Measurements from ENCODE around the gene ZBTB32.

Gene ZBTB32

GRCh38 chr19:35751839-35752745 lies 47.7 kb downstream of the ZBTB32 start:
- FAIRE-seq, result no peak

GRCh38 chr19:35752746-35753350 lies 48.5 kb downstream of the ZBTB32 start:
- FAIRE-seq (no peak), DNase-seq (ENCODE audit: low spot score) (no peak)

More at GRCh38 chr19:35751839-35752745, 47.7 kb downstream of the ZBTB32 start:
- no peak for DNase-seq (ENCODE audit: low spot score)

- no peak for DNase-seq (ENCODE audit: low spot score)
- FAIRE-seq, result no peak
Measured at GRCh38 chr19:35753634-35754369, 49.4 kb downstream of the ZBTB32 start.

GRCh38 chr19:35754370-35755130 lies 50.2 kb downstream of the ZBTB32 start:
- DNase-seq (ENCODE audit: low spot score) (no peak), FAIRE-seq (no peak)

GRCh38 chr19:35755131-35755549 lies 50.8 kb downstream of the ZBTB32 start:
- no peak for FAIRE-seq
- no peak for DNase-seq (ENCODE audit: low spot score)

- FAIRE-seq (no peak), DNase-seq (ENCODE audit: low spot score) (no peak)
Measured at GRCh38 chr19:35755550-35756376, 51.4 kb downstream of the ZBTB32 start.

GRCh38 chr19:35756377-35757230 lies 52.2 kb downstream of the ZBTB32 start, which contains the start of gene HSPB6:
HSPB6 (minus strand) TSS chr19:35757029; CDS start chr19:35757008, 21 bp downstream.
- DNase-seq (ENCODE audit: low spot score) (no peak), FAIRE-seq (no peak)

- FAIRE-seq, result no peak
- DNase-seq (ENCODE audit: low spot score), result peak; percentile 50
Measured at GRCh38 chr19:35757231-35757748, 52.9 kb downstream of the ZBTB32 start.

GRCh38 chr19:35757749-35758608 lies 53.6 kb downstream of the ZBTB32 start, which contains the start of gene PROSER3:
PROSER3 (plus strand) TSS chr19:35758176; CDS start chr19:35758216, 40 bp downstream.
- peak; percentile 89 for FAIRE-seq
- peak; percentile 98 for DNase-seq (ENCODE audit: low spot score)

GRCh38 chr19:35759697-35760096 lies 55.3 kb downstream of the ZBTB32 start:
- no peak for FAIRE-seq
- DNase-seq (ENCODE audit: low spot score), result no peak

- FAIRE-seq (no peak), DNase-seq (ENCODE audit: low spot score) (peak; percentile 21)
Measured at GRCh38 chr19:35760711-35761349, 56.5 kb downstream of the ZBTB32 start.

GRCh38 chr19:35764432-35765315 lies 60.3 kb downstream of the ZBTB32 start:
- DNase-seq (ENCODE audit: low spot score) (no peak), FAIRE-seq (no peak)

Measured in RCC 7860 (cell line).